Keratinocyte (primary cell): Measurements from ENCODE around the gene RFX8. TPM values are rescaled to one million over a fixed set of nuclear protein-coding genes. Genes with fewer than 3 reads are reported as not detected.

Experiments
- DNase-seq: peaks from one replicate; pipeline ENCODE4 v3.0.0-alpha.2; 2011; ENCODE audit warnings: low read depth, missing footprints, low spot score
- FAIRE-seq: peaks from 2 replicates; lab custom pipeline; 2011; peaks lifted over from hg19 to GRCh38; lab: Jason Lieb, UNC
- H2AFZ ChIP-seq: 2 replicates; pipeline ENCODE4 v1.6.0; 2012; ENCODE audit warnings: low read length, control low read depth, inconsistent platforms; ENCODE audit not compliant: control insufficient read depth
- H3K27ac ChIP-seq: 2 replicates; pipeline ENCODE4 v1.5.1; 2011; ENCODE audit warnings: low read length; ENCODE audit not compliant: control insufficient read depth, insufficient read depth
- H3K27me3 ChIP-seq: 3 replicates; pipeline ENCODE4 v1.6.0; 2011; ENCODE audit warnings: low read length; ENCODE audit not compliant: control insufficient read depth, insufficient read depth; ENCODE audit errors: extremely low read depth
- H3K36me3 ChIP-seq, 2 experiments: 2 replicates in 1 of 2; 3 replicates in 1 of 2; pipeline ENCODE4 v1.5.1; 2011; ENCODE audit warnings: low read length in 2 of 2, mild to moderate bottlenecking in 1 of 2; ENCODE audit not compliant: control insufficient read depth in 2 of 2, insufficient read depth in 2 of 2; ENCODE audit errors: extremely low read depth in 1 of 2
- H3K4me1 ChIP-seq: 3 replicates; pipeline ENCODE4 v1.5.1; 2011; ENCODE audit warnings: low read length; ENCODE audit not compliant: control insufficient read depth, insufficient read depth; ENCODE audit errors: extremely low read depth
- H3K4me2 ChIP-seq: 3 replicates; pipeline ENCODE4 v1.6.0; 2011; ENCODE audit warnings: low read depth, low read length; ENCODE audit not compliant: control insufficient read depth, insufficient read depth; ENCODE audit errors: extremely low read depth
- H3K4me3 ChIP-seq, 3 experiments: fragments of 200-600 bp in 1 of 3; sonication (generic) in 1 of 3; 2 replicates in 2 of 3; 3 replicates in 1 of 3; pipeline ENCODE4 v1.5.1; 2011 to 2016; ENCODE audit warnings: low read length in 3 of 3, mild to moderate bottlenecking in 3 of 3, control low read depth in 2 of 3, inconsistent platforms in 1 of 3, low read depth in 1 of 3, mixed read lengths in 1 of 3, mixed run types in 1 of 3, moderate library complexity in 1 of 3; ENCODE audit not compliant: control insufficient read depth in 2 of 3, insufficient read depth in 2 of 3; ENCODE audit errors: extremely low read depth in 1 of 3
- H3K79me2 ChIP-seq: 2 replicates; pipeline ENCODE4 v1.6.0; 2012; ENCODE audit warnings: low read length; ENCODE audit not compliant: control insufficient read depth, insufficient read depth
- H3K9ac ChIP-seq: 3 replicates; pipeline ENCODE4 v1.6.0; 2011; ENCODE audit warnings: low read length; ENCODE audit not compliant: control insufficient read depth, insufficient read depth; ENCODE audit errors: extremely low read depth
- H3K9me1 ChIP-seq: 3 replicates; pipeline ENCODE4 v1.6.0; 2011; ENCODE audit warnings: low read length; ENCODE audit not compliant: control insufficient read depth, insufficient read depth; ENCODE audit errors: extremely low read depth
- H3K9me3 ChIP-seq: 2 replicates; pipeline ENCODE4 v1.5.1; 2012; ENCODE audit warnings: low read depth, low read length; ENCODE audit not compliant: control insufficient read depth
- H4K20me1 ChIP-seq: 3 replicates; pipeline ENCODE4 v1.6.0; 2011; ENCODE audit warnings: low read length; ENCODE audit not compliant: control insufficient read depth, insufficient read depth; ENCODE audit errors: extremely low read depth
- CTCF ChIP-seq, 3 experiments: IDR thresholded peaks in 1 of 3; conservative IDR thresholded peaks in 1 of 3; optimal IDR thresholded peaks in 1 of 3; 2 replicates in 2 of 3; 3 replicates in 1 of 3; pipeline versions ENCODE3 to v1.5.1; 2011; ENCODE audit warnings: low read length in 3 of 3, mild to moderate bottlenecking in 3 of 3, moderate library complexity in 2 of 3, control low read depth in 1 of 3, inconsistent platforms in 1 of 3; ENCODE audit not compliant: insufficient read depth in 2 of 3; ENCODE audit errors: extremely low read depth in 1 of 3
- EZH2 ChIP-seq: IDR thresholded peaks from one replicate; pipeline ENCODE4 v1.6.1; 2012; ENCODE audit warnings: inconsistent platforms, mild to moderate bottlenecking, low read length, moderate library complexity
- dilution Hi-C: fragments of 300-500 bp; cut with MboI; formaldehyde crosslinking; loops from one replicate; pipeline ENCODE4 v1.7.0; 2020; ENCODE audit warnings: low sequenced_read_pairs; ENCODE audit not compliant: extremely low pct_ligation_motif_present
- polyA plus RNA-seq, 5 experiments: library from polyadenylated mRNA; depleted of rRNA in 3 of 5; stranded (reverse) in 3 of 5; stranded (forward) in 1 of 5; unstranded in 1 of 5; fragments of >200 nt; gene quantifications; 1 replicate in 1 of 5; 2 replicates in 3 of 5; 3 replicates in 1 of 5; pipeline versions ENCODE4 v1.2.1 to v1.2.3, GENCODE V29; 2011 to 2012; ENCODE audit warnings: missing spikeins in 2 of 5, low read depth in 1 of 5, low replicate concordance in 1 of 5

The RFX8 gene
- polyA plus RNA-seq, 1 donor (not counting 4 experiments of a cell fraction or from before 2014, with no cell fraction given), result 0.05 TPM

GRCh38 chr2:101496279-101496678, 21.4 kb upstream of the RFX8 start:
- no peaks in the 10 kb centered on the region for H4K20me1 ChIP-seq
- H3K9me3 ChIP-seq, result no peaks in the 10 kb centered on the region
- no peaks in the 10 kb centered on the region for H3K79me2 ChIP-seq
- H3K4me3 ChIP-seq, result no peak overlapping the region
- DNase-seq (no peak), FAIRE-seq (no peak)
- H3K27ac ChIP-seq, result no peak overlapping the region
- no peak overlapping the region for H2AFZ ChIP-seq
- no peaks in the 10 kb centered on the region for H3K9me1 ChIP-seq
- dilution Hi-C loops, result no loop called here
- H3K36me3 ChIP-seq, result no peaks in the 10 kb centered on the region
- TF ChIP-seq CTCF (optimal IDR thresholded peaks at IDR 0.05 in 1 of 3, IDR thresholded peaks at IDR 0.05 in 1 of 3, conservative IDR thresholded peaks at IDR 0.05 in 1 of 3; ENCODE audit: extremely low read depth in 1 of 3, insufficient read depth in 2 of 3, low read length in 3 of 3), result no peak
- no peak for TF ChIP-seq EZH2
- H3K9ac ChIP-seq, result no peak overlapping the region
- no peaks in the 10 kb centered on the region for H3K4me1 ChIP-seq
- no peaks in the 10 kb centered on the region for H3K27me3 ChIP-seq
- H3K4me2 ChIP-seq, result no peak overlapping the region

- H3K79me2 ChIP-seq, result no peaks in the 10 kb centered on the region
- H3K9me1 ChIP-seq, result no peaks in the 10 kb centered on the region
- no peak overlapping the region for H3K9ac ChIP-seq
- no peak overlapping the region for H2AFZ ChIP-seq
- no peak for DNase-seq
- H3K27ac ChIP-seq, result no peak overlapping the region
- H3K4me1 ChIP-seq, result no peaks in the 10 kb centered on the region
- no peak for TF ChIP-seq EZH2
- TF ChIP-seq CTCF (optimal IDR thresholded peaks at IDR 0.05 in 1 of 3, IDR thresholded peaks at IDR 0.05 in 1 of 3, conservative IDR thresholded peaks at IDR 0.05 in 1 of 3; ENCODE audit: extremely low read depth in 1 of 3, insufficient read depth in 2 of 3, low read length in 3 of 3), result no peak
- dilution Hi-C loops, result no loop called here
- no peak overlapping the region for H3K4me2 ChIP-seq
- no peaks in the 10 kb centered on the region for H4K20me1 ChIP-seq
- no peaks in the 10 kb centered on the region for H3K9me3 ChIP-seq
- H3K4me3 ChIP-seq, result no peak overlapping the region
- H3K36me3 ChIP-seq, result no peaks in the 10 kb centered on the region
- no peak for FAIRE-seq
- H3K27me3 ChIP-seq, result no peaks in the 10 kb centered on the region
Measured at GRCh38 chr2:101492936-101493473, 18.1 kb upstream of the RFX8 start.
